ENCODE results near the gene SYNDIG1. TPM values are rescaled to one million over a fixed set of nuclear protein-coding genes. Genes with fewer than 3 reads are reported as not detected.

SYNDIG1 gene
- total and polyA plus RNA-seq, 2 of the 4 experiments (the other 2 are of a cell fraction): not detected

- H4K91ac ChIP-seq (ENCODE audit: insufficient read depth, low read depth, low read length): no peak overlapping the region
- H3K14ac ChIP-seq (replicated peaks; ENCODE audit: low read depth, low read length): no peak overlapping the region
- H2BK5ac ChIP-seq (ENCODE audit: low read depth, low read length, poor library complexity, severe bottlenecking): no peak overlapping the region
- no peaks in the 10 kb centered on the region for H4K20me1 ChIP-seq (ENCODE audit: insufficient read depth, low read length)
- ChIA-PET POLR2A (ENCODE audit: unreplicated experiment) (no interaction called here), CTCF (no interaction called here)
- H2AFZ ChIP-seq (replicated peaks; ENCODE audit: low read length, poor library complexity): no peak overlapping the region
- H3K18ac ChIP-seq (ENCODE audit: low read depth, low read length): no peak overlapping the region
- H3K4me2 ChIP-seq (ENCODE audit: low read depth, low read length): no peak overlapping the region
- ATAC-seq (ENCODE audit: low read depth): no peak
- H4K5ac ChIP-seq (ENCODE audit: low read depth, low read length): no peak overlapping the region
- no peak overlapping the region for H2BK20ac ChIP-seq (ENCODE audit: low read depth, low read length)
- no peak overlapping the region for H3K9ac ChIP-seq (ENCODE audit: low read depth, low read length)
- H3K4me3 ChIP-seq (ENCODE audit: insufficient read depth, low read depth, low read length): no peak overlapping the region
- DNase-seq: no peak
- H4K8ac ChIP-seq (ENCODE audit: low read depth in 2 of 2, low read length in 2 of 2): no peak overlapping the region
- in situ Hi-C loops (cut with MboI; ENCODE audit: low sequenced_read_pairs) (no loop called here), intact Hi-C loops (cut with micrococcal nuclease) (no loop called here), dilution Hi-C loops (cut with HindIII; ENCODE audit: low sequenced_read_pairs, unreplicated experiment) (no loop called here)
- H3K27me3 ChIP-seq (ENCODE audit: control insufficient read depth, insufficient read depth, low read length): peaks cover 11% of the 10 kb centered on the region; the same call in 1 of the 2 replicates
- no peak overlapping the region for H2AK9ac ChIP-seq (replicated peaks; ENCODE audit: low read depth, low read length, poor library complexity)
- no peaks in the 10 kb centered on the region for H3K36me3 ChIP-seq (ENCODE audit: control insufficient read depth, insufficient read depth, low read length)
- H3K4ac ChIP-seq (ENCODE audit: low read depth, low read length): no peak overlapping the region
- H3K4me1 ChIP-seq (ENCODE audit: control insufficient read depth, insufficient read depth, low read length): peaks cover 12% of the 10 kb centered on the region
- 71% methylated on average over 1 of the region's 7 CpGs; no CpG with 5 or more reads in 1 of the 2 experiments for WGBS, 2 experiments (ENCODE audit: extremely low coverage in 2 of 2, insufficient read length in 1 of 2)
- BruUV-seq (replicated peaks): no TSS peak
- H2BK15ac ChIP-seq (ENCODE audit: low read depth, low read length): no peak overlapping the region
- H2AK5ac ChIP-seq (ENCODE audit: low read depth, low read length): peak overlapping the region; percentile 72; the same call in 1 of the 2 replicates
- TF ChIP-seq CTCF (conservative IDR thresholded peaks at IDR 0.05; ENCODE audit: low read depth, low read length) (no peak), MXI1 (IDR thresholded peaks at IDR 0.05; ENCODE audit: borderline replicate concordance, low read depth, low read length) (no peak), NFE2L2 (IDR thresholded peaks at IDR 0.05; ENCODE audit: low read depth, low read length) (no peak), SMC3 (IDR thresholded peaks at IDR 0.05; ENCODE audit: low read depth, low read length) (no peak), MAFK (IDR thresholded peaks at IDR 0.05; ENCODE audit: low read depth, low read length) (no peak), MAZ (IDR thresholded peaks at IDR 0.05; ENCODE audit: borderline replicate concordance, low read depth, low read length) (no peak), USF2 (IDR thresholded peaks at IDR 0.05; ENCODE audit: low read depth, low read length) (no peak), CHD1 (IDR thresholded peaks at IDR 0.05; ENCODE audit: low read depth, low read length) (no peak), RAD21 (IDR thresholded peaks at IDR 0.05; ENCODE audit: low read length) (no peak)
- H3K56ac ChIP-seq (ENCODE audit: extremely low read depth, insufficient read depth, low read length): no peak overlapping the region
- no peak overlapping the region for H3K23ac ChIP-seq (ENCODE audit: low read depth, low read length)
- H2BK120ac ChIP-seq (ENCODE audit: low read depth, low read length): no peak overlapping the region
- H3K79me1 ChIP-seq (ENCODE audit: low read depth in 1 of 2, low read length in 2 of 2): no peaks in the 10 kb centered on the region
- peaks cover 4% of the 10 kb centered on the region; the same call in 1 of the 2 replicates for H3K9me1 ChIP-seq (ENCODE audit: insufficient read depth, low read length)
- H3K27ac ChIP-seq (ENCODE audit: insufficient read depth, low read length): no peak overlapping the region
- no peaks in the 10 kb centered on the region for H3K9me3 ChIP-seq (ENCODE audit: control insufficient read depth, insufficient read depth, low read length)
Measured at GRCh38 chr20:24667689-24668383, 198.4 kb downstream of the SYNDIG1 start.

Measured in IMR-90 (cell line).